AG08395 (cell line): ENCODE results near the gene FBH1.
"Not testable (repeated sequence)": the region's sequence is repeated elsewhere in the genome, so short reads cannot be mapped to it uniquely, and the experiment has no call there.

Experiments
- DNase-seq: peaks from one replicate; pipeline ENCODE4 v3.0.0; 2012; ENCODE audit warnings: mixed read lengths, low spot score

FBH1 gene

GRCh38 chr10:5942001-5942400, 52.0 kb downstream of the FBH1 start:
- no peak for DNase-seq

- no peak for DNase-seq
Observed at GRCh38 chr10:5942474-5942873, 52.4 kb downstream of the FBH1 start.

- DNase-seq, result peak; percentile 62
Observed at GRCh38 chr10:5943536-5943935, 53.5 kb downstream of the FBH1 start.

GRCh38 chr10:5944389-5945189, 54.5 kb downstream of the FBH1 start:
- DNase-seq, result peak; percentile 96

GRCh38 chr10:5945190-5945509, 55.1 kb downstream of the FBH1 start:
- DNase-seq, result no peak

GRCh38 chr10:5945561-5946418, 55.7 kb downstream of the FBH1 start:
- DNase-seq, result peak; percentile 92

GRCh38 chr10:5946419-5946775, 56.4 kb downstream of the FBH1 start:
- DNase-seq, result not testable (repeated sequence)

GRCh38 chr10:5946786-5947185, 56.7 kb downstream of the FBH1 start:
- DNase-seq, result no peak

- DNase-seq, result no peak
Observed at GRCh38 chr10:5947471-5948207, 57.6 kb downstream of the FBH1 start.

- no peak for DNase-seq
Observed at GRCh38 chr10:5948208-5948585, 58.2 kb downstream of the FBH1 start.

GRCh38 chr10:5949009-5949759, 59.1 kb downstream of the FBH1 start:
- DNase-seq, result peak; percentile 69

GRCh38 chr10:5951167-5951711, 61.2 kb downstream of the FBH1 start:
- no peak for DNase-seq

- DNase-seq, result no peak
Observed at GRCh38 chr10:5951721-5952407, 61.8 kb downstream of the FBH1 start.

- no peak for DNase-seq
Observed at GRCh38 chr10:5952731-5953385, 62.8 kb downstream of the FBH1 start.

GRCh38 chr10:5953676-5954075, 63.6 kb downstream of the FBH1 start:
- DNase-seq, result no peak

GRCh38 chr10:5956146-5956936, 66.3 kb downstream of the FBH1 start:
- DNase-seq, result no peak

- no peak for DNase-seq
Observed at GRCh38 chr10:5958077-5958476, 68.0 kb downstream of the FBH1 start.

- DNase-seq, result no peak
Observed at GRCh38 chr10:5958675-5959074, 68.6 kb downstream of the FBH1 start.

- DNase-seq, result no peak
Observed at GRCh38 chr10:5959142-5959541, 69.1 kb downstream of the FBH1 start.

GRCh38 chr10:5959581-5960069, 69.6 kb downstream of the FBH1 start:
- no peak for DNase-seq
